ENCODE results near the gene CFAP298. TPM values are rescaled to one million over a fixed set of nuclear protein-coding genes. Genes with fewer than 3 reads are reported as not detected.

CFAP298 gene
- polyA plus RNA-seq, 1 donor from 2014 or later = 105 TPM

DNA sequence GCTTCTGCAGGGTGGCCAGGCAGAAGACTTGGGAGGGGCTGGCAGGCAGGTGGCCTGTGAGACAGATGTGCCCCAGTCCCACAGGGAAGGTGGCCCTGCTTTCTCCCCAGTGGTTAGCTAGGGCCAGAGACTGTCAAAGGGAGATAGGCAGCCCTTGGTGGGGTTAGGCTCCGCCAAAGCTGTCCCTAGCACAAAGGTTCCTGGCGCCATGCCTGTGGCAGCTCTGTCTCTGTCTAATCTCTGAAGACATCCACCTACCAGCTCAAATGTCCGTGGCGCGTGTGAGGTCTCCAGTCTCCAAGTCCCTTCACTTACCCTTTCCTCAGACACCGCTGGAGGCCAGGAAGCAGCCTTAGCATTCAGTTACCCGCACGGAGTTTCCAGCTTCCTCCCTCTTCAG lies 44.6 kb downstream of the CFAP298 start:
- Histone ChIP-seq H3K27me3 (ENCODE audit: insufficient read depth, low read depth, low read length) (no peaks in the 10 kb centered on the region), H3K4me2 (ENCODE audit: low read length) (no peak overlapping the region), H3K36me3 (ENCODE audit: insufficient read depth, low read length) (no peaks in the 10 kb centered on the region), H3K79me2 (replicated peaks; ENCODE audit: insufficient read depth, low read length) (no peaks in the 10 kb centered on the region), H3K4me3 (ENCODE audit: low read length) (no peak overlapping the region), H3K9me3 (ENCODE audit: low read length) (no peaks in the 10 kb centered on the region), H2AFZ (ENCODE audit: low read depth, low read length) (no peak overlapping the region), H4K20me1 (ENCODE audit: insufficient read depth) (no peaks in the 10 kb centered on the region), H3K27ac (ENCODE audit: low read length) (no peak overlapping the region), H3K9me2 (ENCODE audit: insufficient read depth, low read length) (no peaks in the 10 kb centered on the region), H3K9ac (ENCODE audit: low read length) (no peak overlapping the region), H3F3A (ENCODE audit: insufficient read depth, low read length, poor library complexity, severe bottlenecking) (no peaks in the 10 kb centered on the region)
- no peak for TF ChIP-seq SMC3 (conservative IDR thresholded peaks at IDR 0.05; ENCODE audit: poor library complexity)
- TF ChIP-seq, protein P1, sequence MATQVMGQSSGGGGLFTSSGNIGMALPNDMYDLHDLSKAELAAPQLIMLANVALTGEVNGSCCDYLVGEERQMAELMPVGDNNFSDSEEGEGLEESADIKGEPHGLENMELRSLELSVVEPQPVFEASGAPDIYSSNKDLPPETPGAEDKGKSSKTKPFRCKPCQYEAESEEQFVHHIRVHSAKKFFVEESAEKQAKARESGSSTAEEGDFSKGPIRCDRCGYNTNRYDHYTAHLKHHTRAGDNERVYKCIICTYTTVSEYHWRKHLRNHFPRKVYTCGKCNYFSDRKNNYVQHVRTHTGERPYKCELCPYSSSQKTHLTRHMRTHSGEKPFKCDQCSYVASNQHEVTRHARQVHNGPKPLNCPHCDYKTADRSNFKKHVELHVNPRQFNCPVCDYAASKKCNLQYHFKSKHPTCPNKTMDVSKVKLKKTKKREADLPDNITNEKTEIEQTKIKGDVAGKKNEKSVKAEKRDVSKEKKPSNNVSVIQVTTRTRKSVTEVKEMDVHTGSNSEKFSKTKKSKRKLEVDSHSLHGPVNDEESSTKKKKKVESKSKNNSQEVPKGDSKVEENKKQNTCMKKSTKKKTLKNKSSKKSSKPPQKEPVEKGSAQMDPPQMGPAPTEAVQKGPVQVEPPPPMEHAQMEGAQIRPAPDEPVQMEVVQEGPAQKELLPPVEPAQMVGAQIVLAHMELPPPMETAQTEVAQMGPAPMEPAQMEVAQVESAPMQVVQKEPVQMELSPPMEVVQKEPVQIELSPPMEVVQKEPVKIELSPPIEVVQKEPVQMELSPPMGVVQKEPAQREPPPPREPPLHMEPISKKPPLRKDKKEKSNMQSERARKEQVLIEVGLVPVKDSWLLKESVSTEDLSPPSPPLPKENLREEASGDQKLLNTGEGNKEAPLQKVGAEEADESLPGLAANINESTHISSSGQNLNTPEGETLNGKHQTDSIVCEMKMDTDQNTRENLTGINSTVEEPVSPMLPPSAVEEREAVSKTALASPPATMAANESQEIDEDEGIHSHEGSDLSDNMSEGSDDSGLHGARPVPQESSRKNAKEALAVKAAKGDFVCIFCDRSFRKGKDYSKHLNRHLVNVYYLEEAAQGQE (IDR thresholded peaks at IDR 0.05; ENCODE audit: borderline replicate concordance) = no peak
- no peak for TF ChIP-seq MXI1 (conservative IDR thresholded peaks at IDR 0.05; ENCODE audit: poor library complexity, severe bottlenecking)
- no peak for TF ChIP-seq POLR2AphosphoS5 (IDR thresholded peaks at IDR 0.05)
- TF ChIP-seq CTCF (IDR thresholded peaks at IDR 0.05; ENCODE audit: poor library complexity, severe bottlenecking) = no peak
- TF ChIP-seq EP300 (conservative IDR thresholded peaks at IDR 0.05; ENCODE audit: poor library complexity, severe bottlenecking) = no peak
- no peak for TF ChIP-seq TAF1 (IDR thresholded peaks at IDR 0.05; ENCODE audit: low read depth)
- no peak for TF ChIP-seq RAD21 (conservative IDR thresholded peaks at IDR 0.05)
- TF ChIP-seq EZH2 (IDR thresholded peaks at IDR 0.05; ENCODE audit: borderline replicate concordance, insufficient read depth, low read length, poor library complexity, severe bottlenecking) = no peak

DNA sequence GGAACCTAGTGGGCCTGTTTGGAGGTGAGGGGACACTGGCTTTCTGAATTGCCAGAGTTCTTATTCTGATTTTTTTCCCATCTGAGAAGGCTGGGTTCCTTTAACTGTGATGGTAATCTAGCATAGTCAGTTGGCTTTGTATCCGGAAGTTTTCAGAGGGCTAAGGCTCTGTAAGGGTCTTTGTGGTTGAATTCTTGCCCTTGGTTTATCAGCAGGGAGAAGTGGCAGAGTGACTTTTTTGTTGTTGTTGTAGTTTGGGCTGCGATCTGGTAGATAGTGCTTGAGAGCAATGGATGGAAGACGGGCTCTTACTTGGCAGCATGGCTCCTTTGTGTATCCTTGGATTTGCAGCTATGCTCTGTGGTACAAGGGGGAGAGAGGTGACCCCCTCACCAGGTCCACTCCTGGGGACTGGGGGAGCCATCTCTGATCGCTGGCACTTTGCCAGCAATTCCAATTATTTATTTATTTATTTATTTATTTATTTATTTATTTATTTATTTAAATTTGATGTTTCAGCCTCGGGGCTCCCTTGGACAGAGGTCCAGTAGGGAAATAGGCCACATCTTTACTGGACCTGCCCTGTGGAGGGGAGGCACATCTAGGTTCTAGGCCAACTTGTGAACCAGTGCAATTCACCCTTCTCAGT lies 45.3 kb downstream of the CFAP298 start:
- no peak overlapping the region for H3K9ac ChIP-seq (ENCODE audit: low read length)
- no peaks in the 10 kb centered on the region for H3K36me3 ChIP-seq (ENCODE audit: insufficient read depth, low read length)
- H3F3A ChIP-seq (ENCODE audit: insufficient read depth, low read length, poor library complexity, severe bottlenecking) = no peaks in the 10 kb centered on the region
- no peak overlapping the region for H3K4me3 ChIP-seq (ENCODE audit: low read length)
- no peaks in the 10 kb centered on the region for H3K9me2 ChIP-seq (ENCODE audit: insufficient read depth, low read length)
- H3K27me3 ChIP-seq (ENCODE audit: insufficient read depth, low read depth, low read length) = no peaks in the 10 kb centered on the region
- H2AFZ ChIP-seq (ENCODE audit: low read depth, low read length) = no peak overlapping the region
- H3K79me2 ChIP-seq (replicated peaks; ENCODE audit: insufficient read depth, low read length) = no peaks in the 10 kb centered on the region
- no peaks in the 10 kb centered on the region for H3K9me3 ChIP-seq (ENCODE audit: low read length)
- no peaks in the 10 kb centered on the region for H4K20me1 ChIP-seq (ENCODE audit: insufficient read depth)
- no peak for TF ChIP-seq RAD21 (conservative IDR thresholded peaks at IDR 0.05)
- TF ChIP-seq, protein P1 (IDR thresholded peaks at IDR 0.05; ENCODE audit: borderline replicate concordance) = no peak
- H3K4me2 ChIP-seq (ENCODE audit: low read length) = no peak overlapping the region
- no peak overlapping the region for H3K27ac ChIP-seq (ENCODE audit: low read length)
